Measurements from ENCODE around the gene UBE2V1. TPM values are rescaled to one million over a fixed set of nuclear protein-coding genes. Genes with fewer than 3 reads are reported as not detected.

The UBE2V1 gene
- total RNA-seq, 1 experiment from 2014 or later = 203 TPM

DNA sequence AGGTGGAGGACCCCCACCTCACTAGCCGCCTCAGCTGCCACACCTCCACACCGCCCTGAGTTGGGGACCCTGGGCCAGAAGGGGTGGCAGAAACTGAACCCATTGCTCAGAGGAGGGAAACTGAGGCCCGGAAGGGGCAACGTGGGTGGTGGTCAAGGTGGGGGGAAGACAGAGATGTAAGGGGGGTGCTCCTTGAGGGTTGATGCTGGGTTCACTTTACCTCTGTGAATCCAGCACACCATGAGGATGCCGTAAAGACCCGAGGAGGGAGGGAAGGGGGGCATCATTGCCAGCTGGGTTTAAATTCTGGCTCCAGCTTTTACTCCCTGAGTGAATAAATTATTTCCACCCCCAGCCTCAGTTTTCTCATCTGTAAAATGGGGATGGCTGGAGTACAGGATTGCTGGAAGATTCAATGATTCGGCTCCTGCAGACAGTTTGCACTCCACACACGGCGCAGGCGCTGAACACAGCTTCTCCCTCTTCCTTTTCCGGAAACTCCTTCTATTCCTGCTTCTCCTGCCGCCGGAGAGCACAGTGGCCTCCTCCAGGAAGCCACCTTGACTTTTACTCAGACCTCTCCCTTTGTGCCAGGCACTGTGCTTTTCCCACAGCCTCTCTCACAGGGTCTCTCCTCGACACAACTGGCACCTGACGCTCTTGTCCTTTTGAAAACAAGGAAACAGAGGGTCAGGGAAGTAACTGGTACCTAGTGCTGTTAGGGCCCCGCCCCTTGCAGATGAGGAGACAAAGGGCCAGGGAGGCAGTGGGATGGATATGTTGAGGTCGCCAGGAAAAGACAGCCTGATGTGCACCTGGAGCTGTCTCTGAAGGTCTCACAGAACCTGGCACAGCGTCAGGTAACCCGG, 59.4 kb downstream of the UBE2V1 start:
- H3K4me3 ChIP-seq (ENCODE audit: low read depth, low read length, poor library complexity, severe bottlenecking) = no peak overlapping the region
- H3K27ac ChIP-seq (ENCODE audit: low read depth, low read length, poor library complexity, severe bottlenecking) = no peak overlapping the region
- H3K27me3 ChIP-seq (replicated peaks; ENCODE audit: insufficient read depth, low read depth, low read length, poor library complexity) = no peaks in the 10 kb centered on the region
- POLR2A ChIA-PET (ENCODE audit: low non-redundant PET) = no interaction called here
- no peaks in the 10 kb centered on the region for H3K36me3 ChIP-seq (ENCODE audit: insufficient read depth, low read length, poor library complexity, severe bottlenecking)
- no peaks in the 10 kb centered on the region for H3K9me3 ChIP-seq (ENCODE audit: low read depth, low read length, poor library complexity, severe bottlenecking)
- intact Hi-C loops (cut with micrococcal nuclease; ENCODE audit: unreplicated experiment) = no loop called here
- H3K4me1 ChIP-seq (ENCODE audit: insufficient read depth, low read length, poor library complexity, severe bottlenecking) = peaks cover 3% of the 10 kb centered on the region
- no TSS peak for BruUV-seq (replicated peaks)
- no peak for TF ChIP-seq CTCF (conservative IDR thresholded peaks at IDR 0.05; ENCODE audit: low read depth, low read length)
- TF ChIP-seq EZH2 (IDR thresholded peaks at IDR 0.05; ENCODE audit: borderline replicate concordance, low read depth, low read length, poor library complexity, severe bottlenecking) = no peak
- DNase-seq (ENCODE audit: low spot score) = no peak
- CTCF ChIA-PET = interaction anchor here (0.8 kb wide), 1 partner anchor 18 kb away, joined by 5 read pairs; no protein-coding TSS in a partner anchor

GRCh38 chr20:50052550-50053361, 60.2 kb downstream of the UBE2V1 start:
- Histone ChIP-seq H3K27ac (ENCODE audit: low read depth, low read length, poor library complexity, severe bottlenecking) (no peak overlapping the region), H3K4me3 (ENCODE audit: low read depth, low read length, poor library complexity, severe bottlenecking) (no peak overlapping the region), H3K27me3 (replicated peaks; ENCODE audit: insufficient read depth, low read depth, low read length, poor library complexity) (no peaks in the 10 kb centered on the region), H3K4me1 (ENCODE audit: insufficient read depth, low read length, poor library complexity, severe bottlenecking) (peaks cover 3% of the 10 kb centered on the region), H3K36me3 (ENCODE audit: insufficient read depth, low read length, poor library complexity, severe bottlenecking) (no peaks in the 10 kb centered on the region), H3K9me3 (ENCODE audit: low read depth, low read length, poor library complexity, severe bottlenecking) (no peaks in the 10 kb centered on the region)
- intact Hi-C loops (cut with micrococcal nuclease; ENCODE audit: unreplicated experiment) = no loop called here
- ChIA-PET CTCF (interaction anchor here (0.8 kb wide), 1 partner anchor 19 kb away, joined by 5 read pairs; no protein-coding TSS in a partner anchor), POLR2A (ENCODE audit: low non-redundant PET) (no interaction called here)
- BruUV-seq (replicated peaks) = no TSS peak
- DNase-seq (ENCODE audit: low spot score) = no peak
- no peak for TF ChIP-seq EZH2 (IDR thresholded peaks at IDR 0.05; ENCODE audit: borderline replicate concordance, low read depth, low read length, poor library complexity, severe bottlenecking)
- no peak for TF ChIP-seq CTCF (conservative IDR thresholded peaks at IDR 0.05; ENCODE audit: low read depth, low read length)

DNA sequence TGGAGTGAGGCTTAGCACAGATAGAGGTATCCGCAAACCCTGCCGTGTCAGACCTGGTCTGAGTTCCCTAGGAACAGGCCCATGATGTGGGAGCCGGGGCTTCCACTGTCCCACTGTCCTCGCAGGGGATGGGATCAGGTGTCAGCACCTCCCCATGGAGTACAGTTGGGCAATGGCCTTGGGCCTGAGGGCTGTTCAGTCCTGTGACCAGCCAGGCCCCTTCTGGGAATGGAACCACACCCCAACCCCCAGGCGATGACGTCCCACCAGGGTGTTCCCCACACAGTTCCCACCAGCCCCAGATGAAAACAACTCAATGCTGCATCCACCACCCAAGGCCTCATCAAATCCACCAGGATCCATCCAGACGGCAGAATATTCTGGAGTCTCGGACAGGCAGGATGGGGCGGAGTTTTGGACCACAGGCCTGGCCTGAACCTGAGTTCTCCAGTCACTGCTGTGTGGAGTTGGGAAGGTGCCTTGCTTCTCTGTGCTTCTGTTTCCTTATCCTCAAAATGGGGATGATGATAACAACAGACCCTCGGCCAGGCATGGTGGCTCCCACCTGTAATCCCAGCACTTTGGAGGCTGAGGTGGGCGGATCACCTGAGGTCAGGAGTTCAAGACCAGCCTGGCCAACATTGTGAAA, 62.2 kb downstream of the UBE2V1 start:
- DNase-seq (ENCODE audit: low spot score) = no peak
- Histone ChIP-seq H3K27ac (ENCODE audit: low read depth, low read length, poor library complexity, severe bottlenecking) (no peak overlapping the region), H3K4me1 (ENCODE audit: insufficient read depth, low read length, poor library complexity, severe bottlenecking) (peaks cover 15% of the 10 kb centered on the region), H3K27me3 (replicated peaks; ENCODE audit: insufficient read depth, low read depth, low read length, poor library complexity) (no peaks in the 10 kb centered on the region), H3K4me3 (ENCODE audit: low read depth, low read length, poor library complexity, severe bottlenecking) (no peak overlapping the region), H3K36me3 (ENCODE audit: insufficient read depth, low read length, poor library complexity, severe bottlenecking) (no peaks in the 10 kb centered on the region), H3K9me3 (ENCODE audit: low read depth, low read length, poor library complexity, severe bottlenecking) (no peaks in the 10 kb centered on the region)
- ChIA-PET POLR2A (ENCODE audit: low non-redundant PET) (interaction anchor here (0.5 kb wide), 1 partner anchor 34 kb away, joined by 6 read pairs; no protein-coding TSS in a partner anchor), CTCF (no interaction called here)
- BruUV-seq (replicated peaks) = no TSS peak
- intact Hi-C loops (cut with micrococcal nuclease; ENCODE audit: unreplicated experiment) = no loop called here
- TF ChIP-seq EZH2 (IDR thresholded peaks at IDR 0.05; ENCODE audit: borderline replicate concordance, low read depth, low read length, poor library complexity, severe bottlenecking) (no peak), CTCF (conservative IDR thresholded peaks at IDR 0.05; ENCODE audit: low read depth, low read length) (no peak)
